ENCODE data around the gene ICAM5.

ICAM5 gene

GRCh38 chr19:10292206-10292788 is 2.5 kb downstream of the ICAM5 start:
- no peak for DNase-seq

- DNase-seq = no peak
Measured at GRCh38 chr19:10292789-10293636, 3.3 kb downstream of the ICAM5 start.

GRCh38 chr19:10293637-10294367 is 4.0 kb downstream of the ICAM5 start:
- no peak for DNase-seq

- DNase-seq = no peak
Measured at GRCh38 chr19:10294368-10294697, 4.6 kb downstream of the ICAM5 start.

DNA sequence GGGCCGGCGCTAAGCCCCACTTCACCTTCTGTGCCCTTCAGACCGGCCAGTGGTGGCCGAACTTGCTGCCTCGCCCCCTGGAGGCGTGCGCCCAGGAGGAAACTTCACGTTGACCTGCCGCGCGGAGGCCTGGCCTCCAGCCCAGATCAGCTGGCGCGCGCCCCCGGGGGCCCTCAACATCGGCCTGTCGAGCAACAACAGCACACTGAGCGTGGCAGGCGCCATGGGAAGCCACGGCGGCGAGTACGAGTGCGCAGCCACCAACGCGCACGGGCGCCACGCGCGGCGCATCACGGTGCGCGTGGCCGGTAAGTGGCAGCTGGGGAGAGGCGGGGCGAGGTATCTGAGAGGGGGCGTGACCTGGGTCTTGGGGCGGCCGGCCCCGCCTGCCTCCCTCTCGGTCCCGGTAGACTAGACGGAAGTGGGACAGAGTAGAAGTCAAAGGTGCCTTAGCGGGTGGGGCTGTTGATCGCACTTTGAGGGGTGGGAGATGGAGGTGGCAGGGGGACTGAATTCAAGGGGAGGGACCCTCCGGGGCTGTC is 5.6 kb downstream of the ICAM5 start:
- no peak for DNase-seq

DNA sequence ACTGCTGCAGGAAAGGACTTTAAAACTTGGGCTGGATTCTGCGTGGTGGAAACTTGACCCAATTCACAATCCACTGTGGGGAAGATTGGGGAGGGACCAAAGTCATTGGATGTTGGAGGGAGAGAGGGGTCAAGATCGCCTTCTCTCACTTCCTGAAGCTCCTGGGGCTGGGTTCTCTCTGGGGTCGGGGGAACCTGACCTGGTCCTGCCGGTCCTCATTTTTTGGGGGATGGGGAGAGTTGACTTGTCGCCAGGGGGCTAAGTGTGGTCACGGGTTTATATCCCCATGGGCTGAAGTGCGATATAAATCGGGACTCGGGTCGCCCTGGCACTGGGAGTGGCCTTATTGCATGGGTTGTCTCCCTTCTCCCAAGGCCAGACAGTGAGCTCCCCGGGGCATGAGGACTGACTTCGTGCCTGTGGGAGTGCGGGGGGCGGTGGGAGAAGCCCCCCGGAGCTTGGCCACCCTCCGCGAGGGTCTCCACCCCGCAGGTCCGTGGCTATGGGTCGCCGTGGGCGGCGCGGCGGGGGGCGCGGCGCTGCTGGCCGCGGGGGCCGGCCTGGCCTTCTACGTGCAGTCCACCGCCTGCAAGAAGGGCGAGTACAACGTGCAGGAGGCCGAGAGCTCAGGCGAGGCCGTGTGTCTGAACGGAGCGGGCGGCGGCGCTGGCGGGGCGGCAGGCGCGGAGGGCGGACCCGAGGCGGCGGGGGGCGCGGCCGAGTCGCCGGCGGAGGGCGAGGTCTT is 6.3 kb downstream of the ICAM5 start:
- DNase-seq = no peak

GRCh38 chr19:10299545-10300458 is 10.1 kb downstream of the ICAM5 start:
- no peak for DNase-seq

DNA sequence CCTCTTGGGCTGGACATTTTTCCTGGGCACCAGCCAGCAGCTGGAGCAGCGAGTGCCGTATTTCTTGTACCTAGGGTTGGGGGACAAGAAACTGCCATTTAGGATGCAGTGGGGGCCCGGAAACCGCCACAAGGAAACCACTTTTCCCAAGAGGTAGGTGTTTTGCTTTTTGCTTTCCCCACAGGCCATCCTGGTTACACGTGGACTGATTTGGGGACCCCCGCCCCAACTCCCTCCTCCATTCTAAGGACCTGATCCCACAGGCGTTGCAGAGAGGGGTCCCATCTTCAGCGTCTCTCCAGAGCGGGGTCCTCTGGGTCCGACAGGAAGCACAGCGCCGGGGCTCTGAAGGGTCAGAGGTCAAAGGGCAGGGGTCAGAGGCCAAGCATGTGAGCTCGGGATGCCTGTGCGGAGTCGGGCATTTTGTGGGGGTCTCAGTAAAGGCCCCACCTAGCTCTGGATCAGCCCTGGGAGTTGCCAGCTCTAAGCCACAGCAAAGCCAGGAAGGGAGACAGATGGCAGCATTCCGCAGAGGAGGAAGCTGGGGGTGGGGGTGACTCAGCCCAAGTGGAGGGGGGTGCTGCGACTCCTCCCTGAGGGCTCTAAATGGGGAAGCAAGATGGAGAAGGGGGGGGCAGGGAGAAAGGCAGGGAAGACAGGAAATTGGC is 15.5 kb downstream of the ICAM5 start:
- no peak for DNase-seq

DNA sequence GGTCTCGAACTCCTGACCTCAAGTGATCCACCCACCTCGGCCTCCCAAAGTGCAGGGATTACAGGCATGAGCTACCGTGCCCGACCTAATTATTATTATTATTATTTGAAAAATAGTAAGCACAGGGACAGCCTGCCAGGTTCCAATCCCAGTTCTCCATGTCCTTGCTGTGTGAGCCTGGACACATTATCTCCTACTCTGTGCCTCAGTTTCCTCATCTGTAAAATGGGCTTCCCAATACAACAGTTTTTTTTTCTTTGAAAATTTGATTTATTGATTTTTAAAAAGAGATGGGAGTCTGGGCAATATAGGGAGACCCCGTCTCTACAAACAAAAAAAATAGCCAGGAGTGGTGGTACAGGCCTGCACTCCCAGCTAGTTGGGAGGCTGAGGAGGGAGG is 16.6 kb downstream of the ICAM5 start:
- DNase-seq = no peak

- no peak for DNase-seq
Measured at GRCh38 chr19:10309423-10309822, 19.7 kb downstream of the ICAM5 start, which contains the start of gene ZGLP1. Gene ZGLP1 (minus strand): TSS chr19:10309815.

DNA sequence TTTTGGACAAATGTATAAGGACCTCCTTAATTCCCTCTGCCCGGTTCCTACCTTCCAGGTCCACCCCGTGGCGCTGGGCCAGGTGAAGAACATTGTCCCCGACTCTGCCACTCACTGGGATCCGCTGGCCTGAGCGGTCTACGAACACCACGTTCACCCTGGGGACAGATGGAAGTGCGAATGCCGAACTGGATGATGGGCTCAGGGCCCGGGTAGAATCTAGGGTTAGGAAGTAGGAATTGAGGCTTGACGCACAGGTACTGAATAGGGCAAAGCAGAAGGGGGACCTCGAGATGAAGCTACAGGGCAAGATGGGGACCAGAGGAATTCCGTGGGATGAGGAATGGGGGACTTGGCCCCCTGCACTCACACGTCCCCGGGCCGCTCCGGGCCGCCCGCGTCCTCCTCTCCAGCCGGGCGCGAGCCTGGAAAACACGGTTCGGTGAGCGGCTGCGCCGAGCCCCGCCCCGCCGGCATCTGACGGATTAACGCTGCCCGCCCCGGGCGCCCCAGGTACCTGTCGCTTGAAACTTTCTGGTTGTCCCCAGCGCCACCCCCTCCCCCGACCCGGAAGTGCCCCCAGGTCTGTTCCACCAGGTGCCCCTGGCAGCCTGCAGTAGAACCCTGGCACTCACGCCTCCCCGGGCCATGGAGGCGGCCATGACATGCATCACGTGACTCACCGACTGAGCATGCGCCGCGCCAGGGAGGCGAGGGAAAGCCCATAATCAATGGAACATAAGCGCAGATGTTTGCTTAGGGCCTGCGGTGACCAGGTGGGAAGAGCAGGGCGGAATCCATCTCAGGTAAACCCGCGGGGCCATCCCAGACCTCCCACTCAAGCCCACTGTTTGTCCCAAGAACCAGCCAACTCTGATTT is 25.8 kb downstream of the ICAM5 start, which contains the start of gene FDX2:
FDX2 (minus strand) TSS at position 681 of the 880 bp plus-strand sequence; CDS start at position 662, 19 bp downstream.
- no peak for DNase-seq

GRCh38 chr19:10316229-10317044 is 26.7 kb downstream of the ICAM5 start:
- DNase-seq = no peak

GRCh38 chr19:10317045-10317856 is 27.5 kb downstream of the ICAM5 start:
- no peak for DNase-seq

DNA sequence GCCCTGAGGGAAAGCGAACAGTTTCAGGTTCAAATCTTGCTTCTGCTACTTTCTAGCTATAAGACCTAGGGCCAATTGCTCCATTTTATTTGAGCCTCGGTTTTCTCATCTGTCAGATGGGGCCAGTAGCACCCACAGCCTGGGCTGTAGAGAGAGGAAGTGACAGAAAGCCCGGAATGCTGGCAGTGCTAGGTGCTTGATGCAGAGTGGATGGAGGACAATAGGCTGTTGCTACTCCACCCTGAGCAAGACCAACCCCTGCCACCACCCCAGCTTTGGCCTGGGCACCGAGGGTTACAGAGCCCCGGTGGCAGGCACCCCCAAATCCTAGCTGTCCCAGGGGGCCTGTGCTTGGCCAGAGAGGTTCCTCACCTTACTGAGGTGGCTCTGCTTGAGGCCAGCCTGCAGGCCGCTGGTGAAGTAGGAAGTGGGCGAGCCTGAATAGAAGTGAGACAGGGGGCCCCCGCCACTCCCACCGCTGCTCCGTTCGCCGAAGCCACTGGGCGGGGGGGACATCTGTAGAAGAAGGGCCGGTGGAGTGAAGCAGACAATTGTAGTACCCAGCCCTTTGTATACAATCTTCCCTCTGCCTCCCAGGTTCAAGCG is 28.2 kb downstream of the ICAM5 start:
- no peak for DNase-seq

- no peak for DNase-seq
Measured at GRCh38 chr19:10318807-10319682, 29.3 kb downstream of the ICAM5 start.

DNA sequence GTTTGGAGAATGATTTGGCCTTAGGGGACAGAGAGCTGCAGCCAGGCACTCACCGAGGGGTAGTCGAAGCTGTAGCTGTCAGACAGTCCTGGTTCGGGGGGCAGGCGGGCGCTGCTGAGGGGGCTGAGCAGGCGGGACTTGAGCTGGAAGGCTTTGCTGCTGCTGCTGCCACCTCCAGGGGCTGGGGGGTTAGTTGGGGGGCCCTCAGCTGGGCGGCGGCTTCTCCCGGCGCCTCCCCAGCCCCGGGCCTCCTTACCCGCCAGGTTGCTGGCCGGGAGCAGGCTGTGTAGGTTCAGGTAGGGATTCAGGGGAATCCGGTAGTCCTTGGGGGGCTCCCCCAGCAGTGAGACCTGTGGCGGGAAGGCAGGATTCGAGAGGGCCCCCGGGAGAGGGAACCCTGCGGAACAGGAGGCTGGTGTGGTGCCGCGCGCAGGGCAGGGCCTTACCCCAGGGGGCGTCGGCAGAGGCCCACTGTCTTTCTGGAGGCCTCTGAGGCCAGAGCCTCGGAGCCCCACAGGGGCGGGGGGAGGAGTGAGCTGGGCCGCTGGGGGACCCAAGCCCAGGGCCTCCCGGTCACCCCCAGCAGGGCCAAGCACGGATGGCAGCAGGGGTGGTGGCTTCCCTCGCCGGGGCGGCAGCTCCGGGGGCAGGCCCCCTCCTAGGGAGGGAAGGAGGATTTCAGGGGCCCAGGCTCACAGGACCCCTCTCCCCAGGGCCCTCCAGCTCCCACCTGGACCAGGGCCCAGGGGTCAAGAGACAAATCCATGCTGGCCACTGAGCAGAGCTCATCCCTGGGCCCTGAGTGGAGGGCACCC is 31.1 kb downstream of the ICAM5 start:
- no peak for DNase-seq
